ENCODE measurements around the gene PLEKHS1. TPM values are rescaled to one million over a fixed set of nuclear protein-coding genes. Genes with fewer than 3 reads are reported as not detected.
"Not testable (repeated sequence)": the region's sequence is repeated elsewhere in the genome, so short reads cannot be mapped to it uniquely, and the experiment has no call there.

The PLEKHS1 gene
- total RNA-seq, 3 donors from 2014 or later: 5.3 to 19.3 (median 6.5) TPM

DNA sequence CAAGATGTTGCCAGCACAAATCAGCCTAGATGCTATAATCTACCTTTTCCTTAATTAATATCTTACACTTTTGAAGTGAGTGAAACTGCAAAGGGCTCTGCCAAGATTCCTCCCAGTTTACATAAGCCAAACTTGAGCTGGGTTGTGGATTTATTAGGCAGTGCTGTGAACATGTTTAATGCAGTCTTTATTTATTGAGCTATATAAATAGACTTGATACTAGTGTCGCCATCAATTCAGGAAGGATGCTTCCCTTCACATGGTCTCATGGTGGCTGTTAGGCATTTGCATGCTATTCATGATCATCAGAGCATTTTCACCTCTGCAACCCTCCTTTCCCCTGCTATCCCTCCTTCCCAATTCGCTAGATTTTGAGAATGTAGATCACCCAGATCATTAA, 40.2 kb downstream of the PLEKHS1 start:
- ATAC-seq (no peak), DNase-seq (no peak)
- Histone ChIP-seq H3K36me3 (ENCODE audit: low read depth) (no peaks in the 10 kb centered on the region), H3K4me3 (no peak overlapping the region), H3K4me1 (ENCODE audit: low read depth) (no peaks in the 10 kb centered on the region), H3K9me3 (no peaks in the 10 kb centered on the region)
- TF ChIP-seq, protein P1, sequence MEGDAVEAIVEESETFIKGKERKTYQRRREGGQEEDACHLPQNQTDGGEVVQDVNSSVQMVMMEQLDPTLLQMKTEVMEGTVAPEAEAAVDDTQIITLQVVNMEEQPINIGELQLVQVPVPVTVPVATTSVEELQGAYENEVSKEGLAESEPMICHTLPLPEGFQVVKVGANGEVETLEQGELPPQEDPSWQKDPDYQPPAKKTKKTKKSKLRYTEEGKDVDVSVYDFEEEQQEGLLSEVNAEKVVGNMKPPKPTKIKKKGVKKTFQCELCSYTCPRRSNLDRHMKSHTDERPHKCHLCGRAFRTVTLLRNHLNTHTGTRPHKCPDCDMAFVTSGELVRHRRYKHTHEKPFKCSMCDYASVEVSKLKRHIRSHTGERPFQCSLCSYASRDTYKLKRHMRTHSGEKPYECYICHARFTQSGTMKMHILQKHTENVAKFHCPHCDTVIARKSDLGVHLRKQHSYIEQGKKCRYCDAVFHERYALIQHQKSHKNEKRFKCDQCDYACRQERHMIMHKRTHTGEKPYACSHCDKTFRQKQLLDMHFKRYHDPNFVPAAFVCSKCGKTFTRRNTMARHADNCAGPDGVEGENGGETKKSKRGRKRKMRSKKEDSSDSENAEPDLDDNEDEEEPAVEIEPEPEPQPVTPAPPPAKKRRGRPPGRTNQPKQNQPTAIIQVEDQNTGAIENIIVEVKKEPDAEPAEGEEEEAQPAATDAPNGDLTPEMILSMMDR (IDR thresholded peaks at IDR 0.05): no peak
- intact Hi-C loops (cut with DNase I, micrococcal nuclease): no loop called here

GRCh38 chr10:113801569-113801968, 50.1 kb downstream of the PLEKHS1 start:
- DNase-seq (no peak), ATAC-seq (no peak)
- no peak overlapping the region for H3K4me3 ChIP-seq
- H3K9me3 ChIP-seq: no peaks in the 10 kb centered on the region
- no peaks in the 10 kb centered on the region for H3K36me3 ChIP-seq (ENCODE audit: low read depth)
- intact Hi-C loops (cut with DNase I, micrococcal nuclease): loop anchor here in 1 of 2 donors (5.0 kb wide), 1 partner anchor 301 kb away; no protein-coding TSS in a partner anchor
- TF ChIP-seq, protein P1 (IDR thresholded peaks at IDR 0.05): no peak
- H3K4me1 ChIP-seq (ENCODE audit: low read depth): no peaks in the 10 kb centered on the region

DNA sequence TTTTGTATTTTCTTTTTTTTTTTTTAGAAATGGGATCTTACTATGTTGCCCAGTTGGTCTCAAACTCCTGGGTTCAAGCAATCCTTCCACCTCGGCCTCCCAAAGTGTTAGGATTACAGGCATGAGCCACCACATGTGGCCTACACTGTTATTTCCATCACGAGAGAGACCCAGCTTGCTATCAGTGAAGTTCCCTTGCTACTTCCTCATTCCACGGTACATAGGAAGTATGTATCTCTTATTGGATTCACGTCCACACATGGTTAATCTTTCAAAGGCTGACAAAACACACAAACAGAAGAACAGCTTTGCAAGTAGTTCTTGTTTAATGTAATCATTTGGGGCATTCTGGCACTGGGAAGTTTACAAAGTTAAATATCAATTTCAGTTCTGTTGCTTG, 51.5 kb downstream of the PLEKHS1 start:
- TF ChIP-seq, protein P1 (IDR thresholded peaks at IDR 0.05): no peak
- Histone ChIP-seq H3K36me3 (ENCODE audit: low read depth) (no peaks in the 10 kb centered on the region), H3K9me3 (no peaks in the 10 kb centered on the region), H3K4me3 (no peak overlapping the region), H3K4me1 (ENCODE audit: low read depth) (no peaks in the 10 kb centered on the region)
- intact Hi-C loops (cut with DNase I, micrococcal nuclease): loop anchor here in 1 of 2 donors (5.0 kb wide), 1 partner anchor 299 kb away; no protein-coding TSS in a partner anchor
- ATAC-seq (peak; percentile 25), DNase-seq (no peak)

DNA sequence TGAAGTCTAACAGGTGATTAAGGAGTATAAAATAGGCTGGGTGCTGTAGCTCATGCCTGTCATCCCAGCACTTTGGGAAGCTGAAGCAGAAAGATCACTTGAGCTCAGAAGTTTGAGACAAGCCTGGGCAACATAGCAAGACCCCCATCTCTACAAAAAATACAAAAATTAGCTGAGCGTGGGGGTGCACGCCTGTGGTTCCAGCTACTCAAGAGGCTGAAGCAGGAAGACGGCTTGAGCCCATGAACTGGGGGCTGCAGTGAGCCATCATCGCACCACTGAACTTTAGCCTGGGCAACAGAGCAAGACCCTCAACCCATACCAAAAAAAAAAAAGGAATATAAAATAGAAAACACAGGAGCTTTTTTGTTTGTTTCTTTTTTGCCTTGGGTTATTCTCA, 55.0 kb downstream of the PLEKHS1 start:
- ATAC-seq (no peak), DNase-seq (no peak)
- intact Hi-C loops (cut with DNase I, micrococcal nuclease): no loop called here

DNA sequence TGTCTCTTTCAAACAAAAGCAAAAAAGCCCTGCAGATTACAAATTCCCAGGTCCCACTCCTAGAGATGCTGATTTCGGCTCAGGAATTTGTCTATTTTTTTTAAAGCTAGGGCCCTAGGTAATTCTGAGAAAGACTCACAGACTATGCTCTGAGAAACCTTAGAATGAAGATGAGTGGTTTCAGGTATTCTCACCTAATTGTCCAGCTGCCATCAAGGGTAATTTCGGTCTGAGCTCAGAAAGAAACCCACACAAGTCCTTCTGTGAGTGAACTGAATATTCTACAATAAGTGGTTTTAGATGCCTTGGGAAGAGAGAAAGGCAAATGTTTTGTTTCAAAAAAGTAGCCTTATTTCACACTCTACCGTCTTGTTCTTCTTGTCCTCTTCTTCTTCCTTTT, 56.7 kb downstream of the PLEKHS1 start:
- DNase-seq: no peak
- Histone ChIP-seq H3K9me3 (no peaks in the 10 kb centered on the region), H3K4me3 (no peak overlapping the region), H3K4me1 (ENCODE audit: low read depth) (no peaks in the 10 kb centered on the region), H3K36me3 (ENCODE audit: low read depth) (no peaks in the 10 kb centered on the region)
- intact Hi-C loops (cut with DNase I, micrococcal nuclease): no loop called here
- TF ChIP-seq, protein P1 (IDR thresholded peaks at IDR 0.05): no peak
- no peak for ATAC-seq

More for the DNA sequence above, 55.0 kb downstream of the PLEKHS1 start:
- H3K4me3 ChIP-seq: no peak overlapping the region
- H3K4me1 ChIP-seq (ENCODE audit: low read depth): no peaks in the 10 kb centered on the region
- H3K36me3 ChIP-seq (ENCODE audit: low read depth): no peaks in the 10 kb centered on the region
- no peaks in the 10 kb centered on the region for H3K9me3 ChIP-seq
- TF ChIP-seq, protein P1 (IDR thresholded peaks at IDR 0.05): no peak

DNA sequence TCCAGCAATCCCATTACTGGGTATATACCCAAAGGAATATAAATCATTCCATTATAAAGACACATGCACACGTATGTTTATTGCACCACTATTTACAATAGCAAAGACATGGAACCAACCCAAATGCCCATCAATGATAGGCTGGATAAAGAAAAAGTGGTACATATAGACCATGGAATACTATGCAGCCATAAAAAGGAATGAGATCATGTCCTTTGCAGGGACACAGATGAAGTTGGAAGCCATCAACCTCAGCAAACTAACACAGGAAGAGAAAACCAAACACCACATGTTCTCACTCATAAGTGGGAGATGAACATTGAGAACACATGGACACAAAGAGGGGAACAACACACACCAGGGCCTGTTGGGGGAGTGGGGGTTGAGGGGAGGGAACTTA, 63.2 kb downstream of the PLEKHS1 start:
- intact Hi-C loops (cut with DNase I, micrococcal nuclease); DNase-seq; H3K9me3 ChIP-seq; H3K36me3 ChIP-seq (ENCODE audit: low read depth); H3K4me3 ChIP-seq; H3K4me1 ChIP-seq (ENCODE audit: low read depth); ATAC-seq: not testable (repeated sequence)
